ENCODE measurements around the gene MUSK. TPM values are rescaled to one million over a fixed set of nuclear protein-coding genes. Genes with fewer than 3 reads are reported as not detected.
"Not testable (repeated sequence)": the region's sequence is repeated elsewhere in the genome, so short reads cannot be mapped to it uniquely, and the experiment has no call there.

MUSK gene
- total RNA-seq, 4 donors from 2014 or later = 4.4 to 28.1 (median 10.3) TPM

- TF ChIP-seq CTCF (IDR thresholded peaks at IDR 0.05) = no peak
- no peak for TF ChIP-seq POLR2A (IDR thresholded peaks at IDR 0.05)
- Histone ChIP-seq H3K27me3 (no peaks in the 10 kb centered on the region), H3K27ac (no peak overlapping the region), H3K4me3 (no peak overlapping the region), H3K9me3 (no peaks in the 10 kb centered on the region), H3K36me3 (no peaks in the 10 kb centered on the region), H3K4me1 (no peaks in the 10 kb centered on the region)
- DNase-seq = no peak
These were observed 141.8 kb downstream of the MUSK start for GRCh38 chr9:110810262-110810976.

- Histone ChIP-seq H3K9me3 (no peaks in the 10 kb centered on the region), H3K4me1 (no peaks in the 10 kb centered on the region), H3K27ac (no peak overlapping the region), H3K27me3 (no peaks in the 10 kb centered on the region), H3K4me3 (no peak overlapping the region), H3K36me3 (no peaks in the 10 kb centered on the region)
- TF ChIP-seq POLR2A (IDR thresholded peaks at IDR 0.05) (no peak), CTCF (IDR thresholded peaks at IDR 0.05) (no peak)
- DNase-seq = no peak
These were observed 144.3 kb downstream of the MUSK start for GRCh38 chr9:110812886-110813285.

DNA sequence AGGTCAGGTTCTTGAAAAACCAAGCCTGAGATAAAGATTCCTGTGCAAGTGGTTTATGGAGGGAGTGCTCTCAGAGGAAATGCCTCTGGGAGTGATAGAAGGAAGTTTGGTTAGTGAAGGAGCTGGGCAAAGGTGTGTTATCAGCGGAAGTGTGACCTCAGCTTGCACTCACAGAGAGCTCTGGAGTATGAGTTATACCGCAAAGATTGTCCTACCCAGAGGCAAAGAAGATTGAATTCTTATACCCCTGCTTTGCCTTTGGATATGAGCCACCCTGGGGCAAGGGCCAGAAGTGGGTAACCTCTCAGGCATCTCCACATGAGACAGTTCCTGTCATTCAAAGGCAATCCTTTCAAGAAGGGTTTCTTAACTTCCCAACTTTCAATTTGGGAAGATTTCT lies 145.6 kb downstream of the MUSK start:
- no peaks in the 10 kb centered on the region for H3K9me3 ChIP-seq
- H3K27me3 ChIP-seq = no peaks in the 10 kb centered on the region
- no peaks in the 10 kb centered on the region for H3K4me1 ChIP-seq
- H3K27ac ChIP-seq = no peak overlapping the region
- no peaks in the 10 kb centered on the region for H3K36me3 ChIP-seq
- H3K4me3 ChIP-seq = no peak overlapping the region
- DNase-seq = no peak
- TF ChIP-seq POLR2A (IDR thresholded peaks at IDR 0.05) (no peak), CTCF (IDR thresholded peaks at IDR 0.05) (no peak)

DNA sequence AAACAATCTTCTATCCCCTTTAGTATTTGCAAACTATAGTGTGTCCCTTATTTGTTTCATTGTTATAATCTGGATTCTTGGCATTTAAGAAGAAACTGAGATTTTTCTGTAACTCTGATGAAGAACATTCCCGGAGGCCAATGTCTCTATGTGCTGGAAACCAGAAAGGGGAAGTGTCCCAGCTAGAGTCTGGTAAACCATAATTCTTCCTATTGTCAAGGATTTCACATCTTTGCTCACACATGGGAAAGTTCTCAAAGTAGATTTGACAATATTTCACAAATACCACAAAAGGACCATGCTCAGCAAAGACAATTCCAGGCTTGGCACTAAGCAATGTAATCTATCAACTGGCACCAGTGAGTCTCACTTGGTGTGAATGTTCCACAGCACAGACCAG lies 146.8 kb downstream of the MUSK start:
- Histone ChIP-seq H3K36me3 (no peaks in the 10 kb centered on the region), H3K9me3 (no peaks in the 10 kb centered on the region), H3K27ac (no peak overlapping the region), H3K4me1 (no peaks in the 10 kb centered on the region), H3K4me3 (no peak overlapping the region), H3K27me3 (no peaks in the 10 kb centered on the region)
- no peak for TF ChIP-seq CTCF (IDR thresholded peaks at IDR 0.05)
- TF ChIP-seq POLR2A (IDR thresholded peaks at IDR 0.05) = no peak
- no peak for DNase-seq

DNA sequence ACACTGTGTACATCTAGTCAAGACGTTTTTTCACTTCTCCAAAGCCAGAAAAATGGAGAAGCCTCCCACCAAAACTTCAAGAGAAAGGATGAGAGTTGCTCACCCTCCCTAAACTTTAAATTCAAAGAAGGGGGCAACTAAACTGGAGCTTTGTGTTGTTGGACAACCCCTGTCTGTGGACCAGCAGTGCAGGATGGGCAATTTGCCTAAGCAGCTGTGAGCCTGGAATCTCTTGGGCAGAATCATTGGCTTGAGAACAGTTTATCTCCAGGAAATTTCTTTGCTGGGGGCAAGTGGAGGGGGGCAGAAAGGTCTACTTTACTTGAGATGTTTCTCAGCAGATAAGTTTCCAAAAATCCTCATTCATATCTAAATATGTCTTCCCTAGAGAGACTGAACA lies 151.8 kb downstream of the MUSK start:
- no peaks in the 10 kb centered on the region for H3K4me1 ChIP-seq
- no peak overlapping the region for H3K27ac ChIP-seq
- no peak overlapping the region for H3K4me3 ChIP-seq
- DNase-seq = no peak
- H3K27me3 ChIP-seq = no peaks in the 10 kb centered on the region
- no peaks in the 10 kb centered on the region for H3K36me3 ChIP-seq
- H3K9me3 ChIP-seq = no peaks in the 10 kb centered on the region
- TF ChIP-seq CTCF (IDR thresholded peaks at IDR 0.05) (no peak), POLR2A (IDR thresholded peaks at IDR 0.05) (no peak)

DNA sequence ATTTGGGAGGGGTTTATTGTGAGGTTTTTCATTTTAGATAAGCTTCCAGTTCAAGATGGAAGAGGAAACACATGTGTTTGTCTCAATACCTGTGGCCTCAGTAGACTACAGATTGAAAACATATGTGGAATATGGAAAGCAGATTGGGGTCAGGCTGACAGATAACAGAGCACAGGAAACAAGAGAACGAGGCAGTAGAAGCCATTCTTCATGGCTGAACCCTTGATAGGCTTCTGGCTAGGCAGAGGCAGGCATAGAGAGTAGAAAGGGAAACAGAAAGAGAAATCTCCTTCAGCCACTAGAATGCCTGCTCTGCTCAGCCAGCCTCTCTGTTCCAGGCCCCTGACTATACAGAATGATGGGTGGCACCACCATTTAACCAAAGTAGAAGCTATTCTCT lies 152.5 kb downstream of the MUSK start:
- Histone ChIP-seq H3K36me3 (no peaks in the 10 kb centered on the region), H3K4me1 (no peaks in the 10 kb centered on the region), H3K27ac (no peak overlapping the region), H3K27me3 (no peaks in the 10 kb centered on the region), H3K9me3 (no peaks in the 10 kb centered on the region), H3K4me3 (no peak overlapping the region)
- no peak for TF ChIP-seq POLR2A (IDR thresholded peaks at IDR 0.05)
- TF ChIP-seq CTCF (IDR thresholded peaks at IDR 0.05) = no peak
- DNase-seq = no peak

DNA sequence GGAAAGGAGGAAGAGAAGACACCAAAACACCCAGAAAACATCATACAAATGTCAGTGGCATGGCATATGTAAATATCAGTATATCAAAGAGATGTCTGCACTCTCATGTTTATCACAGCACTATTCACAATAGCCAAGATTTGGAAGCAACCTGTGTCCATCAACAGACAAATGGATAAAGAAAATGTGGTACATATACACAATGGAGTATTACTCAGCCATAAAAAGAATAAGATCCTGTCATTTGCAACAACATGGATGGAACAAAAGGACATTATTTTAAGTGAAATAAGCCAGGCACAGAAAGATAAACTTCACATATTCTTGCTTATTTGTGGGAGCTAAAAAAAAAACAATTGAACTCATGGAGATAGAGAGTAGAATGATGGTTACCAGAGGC lies 156.5 kb downstream of the MUSK start:
- not testable (repeated sequence) for H3K4me3 ChIP-seq, DNase-seq, H3K4me1 ChIP-seq, H3K27ac ChIP-seq, H3K27me3 ChIP-seq, H3K36me3 ChIP-seq, H3K9me3 ChIP-seq
